Transverse colon (tissue), 4 donors: ENCODE data around the gene TRPM3.

Source experiments
- CTCF ChIP-seq, 5 experiments: fragments of 200-600 bp in 3 of 5; fragments of 450-650 bp in 2 of 5; sonication (generic) in 3 of 5; IDR thresholded peaks; 1 replicate in 2 of 5; 2 replicates in 3 of 5; pipeline ENCODE4 v1.5.1; 2016 to 2017; ENCODE audit warnings: antibody characterized with exemption in 5 of 5, inconsistent platforms in 3 of 5, mild to moderate bottlenecking in 2 of 5, moderate library complexity in 1 of 5
- POLR2A ChIP-seq: fragments of 450-650 bp; IDR thresholded peaks from one replicate; pipeline ENCODE4 v1.6.1; 2016; ENCODE audit warnings: antibody characterized with exemption, mild to moderate bottlenecking, moderate library complexity
- POLR2AphosphoS5 ChIP-seq, 3 donors: sonication (generic); formaldehyde crosslinking; IDR thresholded peaks; one replicate each; pipeline ENCODE4 v1.6.1; 2016; ENCODE audit warnings: antibody characterized with exemption in 3 of 3

DNA sequence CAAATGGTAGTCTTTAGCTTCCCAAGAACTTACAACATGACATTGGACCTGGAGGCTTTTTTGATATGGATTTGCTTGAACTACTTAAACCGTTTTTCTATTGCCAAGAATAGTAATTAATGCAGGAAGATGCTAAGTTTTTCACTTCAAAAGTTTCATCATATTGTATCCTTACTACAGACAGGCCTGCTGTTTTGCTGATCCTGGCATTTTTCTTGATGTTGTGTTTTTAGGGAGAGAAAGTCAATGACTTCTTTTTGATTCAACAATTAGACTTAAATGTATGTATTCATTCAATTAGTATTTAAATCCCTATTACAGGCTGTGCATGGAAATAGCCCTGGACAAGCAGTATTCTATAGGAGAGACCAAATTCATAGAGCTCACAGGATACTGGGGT, 172.7 kb downstream of the TRPM3 start:
- no peak for TF ChIP-seq CTCF (IDR thresholded peaks at IDR 0.05)
- TF ChIP-seq POLR2AphosphoS5 (IDR thresholded peaks at IDR 0.05): no peak
- TF ChIP-seq POLR2A: no peak
